Measurements from ENCODE around the gene TCF4.

GRCh38 chr18:55418439-55418838 is 169.6 kb downstream of the TCF4 start:
- TF ChIP-seq, protein P1, sequence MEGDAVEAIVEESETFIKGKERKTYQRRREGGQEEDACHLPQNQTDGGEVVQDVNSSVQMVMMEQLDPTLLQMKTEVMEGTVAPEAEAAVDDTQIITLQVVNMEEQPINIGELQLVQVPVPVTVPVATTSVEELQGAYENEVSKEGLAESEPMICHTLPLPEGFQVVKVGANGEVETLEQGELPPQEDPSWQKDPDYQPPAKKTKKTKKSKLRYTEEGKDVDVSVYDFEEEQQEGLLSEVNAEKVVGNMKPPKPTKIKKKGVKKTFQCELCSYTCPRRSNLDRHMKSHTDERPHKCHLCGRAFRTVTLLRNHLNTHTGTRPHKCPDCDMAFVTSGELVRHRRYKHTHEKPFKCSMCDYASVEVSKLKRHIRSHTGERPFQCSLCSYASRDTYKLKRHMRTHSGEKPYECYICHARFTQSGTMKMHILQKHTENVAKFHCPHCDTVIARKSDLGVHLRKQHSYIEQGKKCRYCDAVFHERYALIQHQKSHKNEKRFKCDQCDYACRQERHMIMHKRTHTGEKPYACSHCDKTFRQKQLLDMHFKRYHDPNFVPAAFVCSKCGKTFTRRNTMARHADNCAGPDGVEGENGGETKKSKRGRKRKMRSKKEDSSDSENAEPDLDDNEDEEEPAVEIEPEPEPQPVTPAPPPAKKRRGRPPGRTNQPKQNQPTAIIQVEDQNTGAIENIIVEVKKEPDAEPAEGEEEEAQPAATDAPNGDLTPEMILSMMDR (conservative IDR thresholded peaks at IDR 0.05; ENCODE audit: low read length): no peak
- TF ChIP-seq EZH2phosphoT487 (IDR thresholded peaks at IDR 0.05; ENCODE audit: borderline replicate concordance, low read depth, low read length): no peak

Data from OCI-LY7 (cell line).